GM19043 (cell line): ENCODE data around the gene TNN.

ENCODE experiments used
- ATAC-seq: cut with Tn5 transposase; IDR thresholded peaks from one replicate; pipeline ENCODE4 v1.9.1; 2021; ENCODE audit warnings: low read depth; ENCODE audit not compliant: unreplicated experiment

The TNN gene

GRCh38 chr1:175172503-175172902, 104.9 kb downstream of the TNN start:
- no peak for ATAC-seq

- ATAC-seq: no peak
These were observed 105.9 kb downstream of the TNN start for GRCh38 chr1:175173531-175173930.

- ATAC-seq: peak; percentile 79
These were observed 106.9 kb downstream of the TNN start for GRCh38 chr1:175174309-175175102.

- ATAC-seq: no peak
These were observed 108.6 kb downstream of the TNN start for GRCh38 chr1:175176246-175176645.

GRCh38 chr1:175178056-175178455, 110.4 kb downstream of the TNN start:
- ATAC-seq: no peak

- no peak for ATAC-seq
These were observed 110.8 kb downstream of the TNN start for GRCh38 chr1:175178456-175178855.

- no peak for ATAC-seq
These were observed 112.4 kb downstream of the TNN start for GRCh38 chr1:175179837-175180590.

- ATAC-seq: no peak
These were observed 114.6 kb downstream of the TNN start for GRCh38 chr1:175182201-175182746.

- no peak for ATAC-seq
These were observed 116.0 kb downstream of the TNN start for GRCh38 chr1:175183586-175183985.

- no peak for ATAC-seq
These were observed 118.3 kb downstream of the TNN start for GRCh38 chr1:175185903-175186302.

- ATAC-seq: no peak
These were observed 119.0 kb downstream of the TNN start for GRCh38 chr1:175186433-175187160.

- peak; percentile 69 for ATAC-seq
These were observed 121.3 kb downstream of the TNN start for GRCh38 chr1:175188936-175189335.

GRCh38 chr1:175191659-175192058, 124.0 kb downstream of the TNN start:
- peak; percentile 20 for ATAC-seq

GRCh38 chr1:175192111-175192629, 124.5 kb downstream of the TNN start:
- no peak for ATAC-seq

GRCh38 chr1:175192630-175193526, 125.2 kb downstream of the TNN start, which contains the start of gene KIAA0040:
TSS of gene KIAA0040 (minus strand) at chr1:175192776. CDS start at chr1:175161013, 31,763 bp downstream.
- ATAC-seq: peak; percentile 32

- no peak for ATAC-seq
These were observed 125.9 kb downstream of the TNN start for GRCh38 chr1:175193527-175193910.

- peak; percentile 26 for ATAC-seq
These were observed 127.6 kb downstream of the TNN start for GRCh38 chr1:175195281-175195680.

- ATAC-seq: no peak
These were observed 128.2 kb downstream of the TNN start for GRCh38 chr1:175195798-175196197.

- ATAC-seq: no peak
These were observed 129.9 kb downstream of the TNN start for GRCh38 chr1:175197531-175197930.
